Uterus (tissue), 2 donors: Measurements from ENCODE around the gene CYSTM1.

Source experiments
- POLR2A ChIP-seq, 2 donors: fragments of 450-650 bp; IDR thresholded peaks; one replicate each; pipeline ENCODE4 v1.6.1; 2016; ENCODE audit warnings: antibody characterized with exemption in 2 of 2, mild to moderate bottlenecking in 1 of 2, moderate library complexity in 1 of 2
- TF ChIP-seq, protein P1 (sequence below), 4 experiments: fragments of 200-600 bp in 2 of 4; fragments of 450-650 bp in 2 of 4; sonication (generic) in 2 of 4; IDR thresholded peaks; one replicate each; pipeline ENCODE4 v1.5.1; 2016 to 2019; ENCODE audit warnings: antibody characterized with exemption in 4 of 4, mild to moderate bottlenecking in 2 of 4, moderate library complexity in 1 of 4

GRCh38 chr5:140256726-140257125 lies 81.7 kb downstream of the CYSTM1 start:
- TF ChIP-seq, protein P1, sequence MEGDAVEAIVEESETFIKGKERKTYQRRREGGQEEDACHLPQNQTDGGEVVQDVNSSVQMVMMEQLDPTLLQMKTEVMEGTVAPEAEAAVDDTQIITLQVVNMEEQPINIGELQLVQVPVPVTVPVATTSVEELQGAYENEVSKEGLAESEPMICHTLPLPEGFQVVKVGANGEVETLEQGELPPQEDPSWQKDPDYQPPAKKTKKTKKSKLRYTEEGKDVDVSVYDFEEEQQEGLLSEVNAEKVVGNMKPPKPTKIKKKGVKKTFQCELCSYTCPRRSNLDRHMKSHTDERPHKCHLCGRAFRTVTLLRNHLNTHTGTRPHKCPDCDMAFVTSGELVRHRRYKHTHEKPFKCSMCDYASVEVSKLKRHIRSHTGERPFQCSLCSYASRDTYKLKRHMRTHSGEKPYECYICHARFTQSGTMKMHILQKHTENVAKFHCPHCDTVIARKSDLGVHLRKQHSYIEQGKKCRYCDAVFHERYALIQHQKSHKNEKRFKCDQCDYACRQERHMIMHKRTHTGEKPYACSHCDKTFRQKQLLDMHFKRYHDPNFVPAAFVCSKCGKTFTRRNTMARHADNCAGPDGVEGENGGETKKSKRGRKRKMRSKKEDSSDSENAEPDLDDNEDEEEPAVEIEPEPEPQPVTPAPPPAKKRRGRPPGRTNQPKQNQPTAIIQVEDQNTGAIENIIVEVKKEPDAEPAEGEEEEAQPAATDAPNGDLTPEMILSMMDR (IDR thresholded peaks at IDR 0.05): no peak
- no peak for TF ChIP-seq POLR2A (IDR thresholded peaks at IDR 0.05)
